Neural cell (in vitro differentiated cells): ENCODE measurements around the gene P3H3. TPM values are rescaled to one million over a fixed set of nuclear protein-coding genes. Genes with fewer than 3 reads are reported as not detected.
A peak's percentile ranks its signal among the peaks of the same experiment; 100 is the strongest.
"Not testable (repeated sequence)": the region's sequence is repeated elsewhere in the genome, so short reads cannot be mapped to it uniquely, and the experiment has no call there.

ENCODE experiments used
- H2AFZ ChIP-seq: fragments of 200-600, 300-800 bp; sonication (generic), shearing (Covaris generic); 2 replicates; pipeline ENCODE4 v1.6.0; 2014; ENCODE audit warnings: low read depth, mild to moderate bottlenecking, antibody characterized with exemption, low read length, moderate library complexity
- H3F3A ChIP-seq: fragments of 200-600 bp; shearing (Covaris generic); 2 replicates; pipeline ENCODE4 v1.6.1; 2016; ENCODE audit warnings: mild to moderate bottlenecking, moderate library complexity, mixed read lengths, antibody characterized with exemption, low read length; ENCODE audit not compliant: insufficient read depth, poor library complexity, severe bottlenecking
- H3K27ac ChIP-seq: fragments of 200-600, 300-800 bp; sonication (generic), shearing (Covaris generic); 2 replicates; pipeline ENCODE4 v1.5.1; 2014; ENCODE audit warnings: mild to moderate bottlenecking, low read length, moderate library complexity
- H3K27me3 ChIP-seq: fragments of 300-800, 200-600 bp; sonication (generic), shearing (Covaris generic); 2 replicates; pipeline ENCODE4 v1.6.0; 2014; ENCODE audit warnings: mild to moderate bottlenecking, low read depth, low read length, moderate library complexity; ENCODE audit not compliant: insufficient read depth
- H3K36me3 ChIP-seq: fragments of 300-800, 200-600 bp; sonication (generic), shearing (Covaris generic); 2 replicates; pipeline ENCODE4 v1.5.1; 2014; ENCODE audit warnings: mild to moderate bottlenecking, antibody characterized with exemption, low read length, moderate library complexity; ENCODE audit not compliant: insufficient read depth
- H3K4me2 ChIP-seq: fragments of 300-800, 200-600 bp; sonication (generic), shearing (Covaris generic); 2 replicates; pipeline ENCODE4 v1.6.0; 2014; ENCODE audit warnings: mild to moderate bottlenecking, low read length
- H3K4me3 ChIP-seq: fragments of 300-800, 200-600 bp; sonication (generic), shearing (Covaris generic); 2 replicates; pipeline ENCODE4 v1.5.1; 2014; ENCODE audit warnings: mild to moderate bottlenecking, low read length, moderate library complexity
- H3K79me2 ChIP-seq: fragments of 200-600 bp; shearing (Covaris generic); replicated peaks from 2 replicates; pipeline ENCODE4 v1.6.0; 2014; ENCODE audit warnings: mild to moderate bottlenecking, low read length, moderate library complexity; ENCODE audit not compliant: insufficient read depth
- H3K9ac ChIP-seq: fragments of 300-800, 200-600 bp; sonication (generic), shearing (Covaris generic); 2 replicates; pipeline ENCODE4 v1.6.1; 2016; ENCODE audit warnings: mild to moderate bottlenecking, low read length, mixed read lengths
- H3K9me2 ChIP-seq: fragments of 200-600 bp; shearing (Covaris generic); 2 replicates; pipeline ENCODE4 v1.6.1; 2016; ENCODE audit warnings: mild to moderate bottlenecking, low read length, mixed read lengths; ENCODE audit not compliant: insufficient read depth
- H3K9me3 ChIP-seq: fragments of 200-600, 300-800 bp; sonication (generic), shearing (Covaris generic); 2 replicates; pipeline ENCODE4 v1.6.1; 2016; ENCODE audit warnings: mild to moderate bottlenecking, mixed run types, low read length, moderate library complexity, mixed read lengths
- H4K20me1 ChIP-seq: fragments of 200-600 bp; shearing (Covaris generic); 2 replicates; pipeline ENCODE4 v1.6.1; 2016; ENCODE audit warnings: mild to moderate bottlenecking, mixed run types; ENCODE audit not compliant: insufficient read depth
- CTCF ChIP-seq: fragments of 450-650 bp; IDR thresholded peaks from 2 replicates; pipeline ENCODE4 v1.5.1; 2014; ENCODE audit warnings: antibody characterized with exemption, mild to moderate bottlenecking, moderate library complexity; ENCODE audit not compliant: poor library complexity, severe bottlenecking
- EP300 ChIP-seq: fragments of 450-650 bp; conservative IDR thresholded peaks from 2 replicates; pipeline ENCODE4 v1.6.1; 2014; ENCODE audit warnings: antibody characterized with exemption, mild to moderate bottlenecking, moderate library complexity; ENCODE audit not compliant: poor library complexity, severe bottlenecking
- EZH2 ChIP-seq: fragments of 200-600, 300-800 bp; shearing (Covaris generic), sonication (generic); IDR thresholded peaks from 2 replicates; pipeline ENCODE4 v1.6.1; 2014; ENCODE audit warnings: antibody characterized with exemption, low read length, borderline replicate concordance, mild to moderate bottlenecking; ENCODE audit not compliant: insufficient read depth, poor library complexity, severe bottlenecking
- MXI1 ChIP-seq: fragments of 450-650 bp; conservative IDR thresholded peaks from 2 replicates; pipeline ENCODE4 v1.6.1; 2014; ENCODE audit warnings: antibody characterized with exemption, mild to moderate bottlenecking; ENCODE audit not compliant: poor library complexity, severe bottlenecking
- POLR2AphosphoS5 ChIP-seq: IDR thresholded peaks from 2 replicates; pipeline ENCODE4 v1.6.1; 2012
- RAD21 ChIP-seq: fragments of 450-650 bp; conservative IDR thresholded peaks from 2 replicates; pipeline ENCODE4 v1.6.1; 2014; ENCODE audit warnings: antibody characterized with exemption, mild to moderate bottlenecking, moderate library complexity
- REST ChIP-seq: IDR thresholded peaks from 2 replicates; pipeline ENCODE4 v1.6.1; 2012; ENCODE audit warnings: borderline replicate concordance
- SMC3 ChIP-seq: fragments of 450-650 bp; conservative IDR thresholded peaks from 2 replicates; pipeline ENCODE4 v1.6.1; 2014; ENCODE audit warnings: antibody characterized with exemption, mild to moderate bottlenecking, moderate library complexity; ENCODE audit not compliant: poor library complexity
- TAF1 ChIP-seq: IDR thresholded peaks from 2 replicates; pipeline ENCODE4 v1.6.1; 2012; ENCODE audit warnings: low read depth
- polyA plus RNA-seq: library from polyadenylated mRNA; depleted of rRNA; stranded (reverse); fragments of >200 nt; gene quantifications from 2 replicates; pipeline ENCODE4 v1.2.3, GENCODE V29; 2014

The P3H3 gene
- polyA plus RNA-seq, 1 donor from 2014 or later, result 58.9 TPM

GRCh38 chr12:6863586-6864321 is 35.5 kb downstream of the P3H3 start:
- Histone ChIP-seq H3K4me3 (no peak overlapping the region), H3K9ac (no peak overlapping the region), H3K36me3 (no peaks in the 10 kb centered on the region), H3K27me3 (no peaks in the 10 kb centered on the region), H3K79me2 (no peaks in the 10 kb centered on the region), H3F3A (peaks cover 3% of the 10 kb centered on the region), H3K4me2 (no peak overlapping the region), H3K9me3 (no peaks in the 10 kb centered on the region), H3K27ac (no peak overlapping the region), H4K20me1 (no peaks in the 10 kb centered on the region), H3K9me2 (no peaks in the 10 kb centered on the region), H2AFZ (no peak overlapping the region)
- TF ChIP-seq EZH2, result no peak
- no peak for TF ChIP-seq CTCF
- TF ChIP-seq RAD21, result no peak
- no peak for TF ChIP-seq EP300

GRCh38 chr12:6865307-6865706 is 37.1 kb downstream of the P3H3 start:
- not testable (repeated sequence) for H3K4me2 ChIP-seq, H3F3A ChIP-seq, H2AFZ ChIP-seq, H3K36me3 ChIP-seq, H3K9me3 ChIP-seq, H3K79me2 ChIP-seq, H3K27ac ChIP-seq, H3K27me3 ChIP-seq, H3K9ac ChIP-seq, H3K9me2 ChIP-seq, H3K4me3 ChIP-seq, H4K20me1 ChIP-seq

GRCh38 chr12:6866163-6866919 is 38.1 kb downstream of the P3H3 start:
- no peaks in the 10 kb centered on the region for H4K20me1 ChIP-seq
- H3K4me3 ChIP-seq, result peak overlapping the region; percentile 83
- no peaks in the 10 kb centered on the region for H3K79me2 ChIP-seq
- H3K27ac ChIP-seq, result no peak overlapping the region
- no peaks in the 10 kb centered on the region for H3K9me3 ChIP-seq
- H3K9ac ChIP-seq, result no peak overlapping the region
- H3F3A ChIP-seq, result peaks cover 3% of the 10 kb centered on the region
- no peaks in the 10 kb centered on the region for H3K27me3 ChIP-seq
- H2AFZ ChIP-seq, result no peak overlapping the region
- no peak overlapping the region for H3K4me2 ChIP-seq
- no peaks in the 10 kb centered on the region for H3K9me2 ChIP-seq
- TF ChIP-seq MXI1 (no peak), RAD21 (no peak), SMC3 (no peak), EZH2 (no peak), TAF1 (no peak), REST (no peak), POLR2AphosphoS5 (no peak)
- H3K36me3 ChIP-seq, result no peaks in the 10 kb centered on the region
